ENCODE data around the gene ARHGAP9. TPM values are rescaled to one million over a fixed set of nuclear protein-coding genes. Genes with fewer than 3 reads are reported as not detected.

ARHGAP9 gene
- total RNA-seq, 4 donors from 2014 or later, result 11.7 to 87.2 (median 27.3) TPM; not detected in 1

- H3K9me3 ChIP-seq, result no peaks in the 10 kb centered on the region
- WGBS, 2 donors (ENCODE audit: low coverage in 1 of 2), result 0% methylated on average over 2 to 28 of the region's 28 CpGs
- H3K27ac ChIP-seq, result peak overlapping the region; percentile 84 to 88 (median 88)
- intact Hi-C loops (cut with DNase I; ENCODE audit: low total_unique reads), result no loop called here
- TF ChIP-seq POLR2AphosphoS5 (IDR thresholded peaks at IDR 0.05) (peak in 2 of 3 donors; percentile 48 to 77), POLR2A (IDR thresholded peaks at IDR 0.05) (peak; percentile 39), CTCF (IDR thresholded peaks at IDR 0.05) (peak; percentile 94 to 98 (median 96)), EP300 (IDR thresholded peaks at IDR 0.05; ENCODE audit: low read depth) (no peak)
- peak overlapping the region; percentile 26 to 84 (median 52) for H3K4me3 ChIP-seq
- peaks cover 26% of the 10 kb centered on the region for H3K27me3 ChIP-seq
- no peaks in the 10 kb centered on the region for H3K36me3 ChIP-seq
- H3K4me1 ChIP-seq, result peaks cover 19 to 40% (median 31%) of the 10 kb centered on the region in 4 donors
- in situ Hi-C loops (cut with MboI; ENCODE audit: low pct_ligation_motif_present in 1 of 4, low pct_unique_long_range_greater_than_20kb in 1 of 4, low sequenced_read_pairs in 3 of 4), result no loop called here
- peak; percentile 91 for DNase-seq
Measured at GRCh38 chr12:57462251-57462911, 17.3 kb downstream of the ARHGAP9 start.

- peaks cover 23% of the 10 kb centered on the region for H3K27me3 ChIP-seq
- H3K36me3 ChIP-seq, result no peaks in the 10 kb centered on the region
- intact Hi-C loops (cut with DNase I; ENCODE audit: low total_unique reads) (no loop called here), in situ Hi-C loops (cut with MboI; ENCODE audit: low pct_ligation_motif_present in 1 of 4, low pct_unique_long_range_greater_than_20kb in 1 of 4, low sequenced_read_pairs in 3 of 4) (no loop called here)
- no peaks in the 10 kb centered on the region for H3K9me3 ChIP-seq
- peaks cover 19 to 40% (median 31%) of the 10 kb centered on the region in 4 donors for H3K4me1 ChIP-seq
- TF ChIP-seq EP300 (IDR thresholded peaks at IDR 0.05; ENCODE audit: low read depth), result no peak
- no peak for TF ChIP-seq POLR2A (IDR thresholded peaks at IDR 0.05)
- TF ChIP-seq POLR2AphosphoS5 (IDR thresholded peaks at IDR 0.05), result no peak
- no peak for TF ChIP-seq CTCF (IDR thresholded peaks at IDR 0.05)
- H3K27ac ChIP-seq, result peak overlapping the region; percentile 84 to 88 (median 88)
- DNase-seq, result no peak
- H3K4me3 ChIP-seq, result peak overlapping the region; percentile 26 to 84 (median 52)
- 1 to 5% methylated on average over 4 to 9 of the region's 9 CpGs for WGBS, 2 donors (ENCODE audit: low coverage in 1 of 2)
Measured at GRCh38 chr12:57461917-57462250, 17.8 kb downstream of the ARHGAP9 start.

- in situ Hi-C loops (cut with MboI; ENCODE audit: low pct_ligation_motif_present in 1 of 4, low pct_unique_long_range_greater_than_20kb in 1 of 4, low sequenced_read_pairs in 3 of 4), result no loop called here
- TF ChIP-seq POLR2A (IDR thresholded peaks at IDR 0.05) (peak; percentile 28), EP300 (IDR thresholded peaks at IDR 0.05; ENCODE audit: low read depth) (no peak)
- peak; percentile 78 for DNase-seq
Measured at GRCh38 chr12:57461276-57461916, 18.3 kb downstream of the ARHGAP9 start.

GRCh38 chr12:57460841-57461275, 18.8 kb downstream of the ARHGAP9 start:
- in situ Hi-C loops (cut with MboI; ENCODE audit: low pct_ligation_motif_present in 1 of 4, low pct_unique_long_range_greater_than_20kb in 1 of 4, low sequenced_read_pairs in 3 of 4), result no loop called here
- Histone ChIP-seq H3K36me3 (no peaks in the 10 kb centered on the region), H3K4me1 (peaks cover 19 to 42% (median 31%) of the 10 kb centered on the region in 4 donors), H3K9me3 (no peaks in the 10 kb centered on the region), H3K27ac (peak overlapping the region; percentile 84 to 88 (median 88)), H3K27me3 (peaks cover 23% of the 10 kb centered on the region), H3K4me3 (peak overlapping the region in 3 of 4 donors; percentile 26 to 84 (median 56))
- TF ChIP-seq CTCF (IDR thresholded peaks at IDR 0.05) (no peak), POLR2A (IDR thresholded peaks at IDR 0.05) (no peak), EP300 (IDR thresholded peaks at IDR 0.05; ENCODE audit: low read depth) (no peak), POLR2AphosphoS5 (IDR thresholded peaks at IDR 0.05) (no peak)
- 4% methylated on average over 19 of the region's 19 CpGs; no CpG with 5 or more reads in 1 of the 2 donors for WGBS, 2 donors (ENCODE audit: low coverage in 1 of 2)
- DNase-seq, result no peak
- intact Hi-C loops (cut with DNase I; ENCODE audit: low total_unique reads), result no loop called here

More at GRCh38 chr12:57461276-57461916, 18.3 kb downstream of the ARHGAP9 start:
- intact Hi-C loops (cut with DNase I; ENCODE audit: low total_unique reads), result no loop called here
- Histone ChIP-seq H3K27me3 (peaks cover 23% of the 10 kb centered on the region), H3K4me1 (peaks cover 19 to 40% (median 31%) of the 10 kb centered on the region in 4 donors), H3K27ac (peak overlapping the region; percentile 84 to 88 (median 88)), H3K9me3 (no peaks in the 10 kb centered on the region), H3K36me3 (no peaks in the 10 kb centered on the region), H3K4me3 (peak overlapping the region; percentile 26 to 84 (median 52))
- 1 to 2% methylated on average over 7 to 30 of the region's 32 CpGs for WGBS, 2 donors (ENCODE audit: low coverage in 1 of 2)
